HEK293 (cell line): Measurements from ENCODE around the gene CEND1.
A peak's percentile ranks its signal among the peaks of the same experiment; 100 is the strongest.

Experiments used
- CTCF ChIA-PET: fragments of 350-600 bp; formaldehyde crosslinking; extraction: SDS; loops from one replicate; lab custom pipeline; 2021; ENCODE audit warnings: antibody characterized with exemption; lab: Yijun Ruan, JAX
- POLR2A ChIA-PET: fragments of 300-600 bp; formaldehyde crosslinking; extraction: SDS; loops from one replicate; lab custom pipeline; 2020; ENCODE audit warnings: antibody characterized with exemption, inconsistent platforms; lab: Yijun Ruan, JAX
- H3K27ac ChIP-seq: fragments of 200-500 bp; sonication (Bioruptor generic); 2 replicates; pipeline ENCODE4 v1.5.1; 2014; ENCODE audit warnings: low read depth, low read length, control low read depth, inconsistent platforms; ENCODE audit errors: extremely low read depth
- H3K36me3 ChIP-seq, 2 experiments: fragments of 200-500 bp in 1 of 2; sonication (Bioruptor generic) in 1 of 2; 1 replicate in 1 of 2; 2 replicates in 1 of 2; pipeline ENCODE4 v1.5.1; 2014 to 2017; ENCODE audit warnings: inconsistent platforms in 2 of 2, low read length in 2 of 2; ENCODE audit not compliant: control insufficient read depth in 2 of 2, insufficient read depth in 1 of 2
- H3K4me1 ChIP-seq: fragments of 200-500 bp; sonication (Bioruptor generic); 2 replicates; pipeline ENCODE4 v1.5.1; 2014; ENCODE audit warnings: mild to moderate bottlenecking, low read length, inconsistent platforms; ENCODE audit not compliant: control insufficient read depth, insufficient read depth
- H3K4me3 ChIP-seq: 2 replicates; pipeline ENCODE4 v1.5.1; 2011; ENCODE audit warnings: low read depth, mild to moderate bottlenecking, control low read depth, low read length, moderate library complexity
- H3K9me3 ChIP-seq: fragments of 200-500 bp; sonication (Bioruptor generic); 2 replicates; pipeline ENCODE4 v1.5.1; 2014; ENCODE audit warnings: low read depth, low read length, inconsistent platforms; ENCODE audit not compliant: control insufficient read depth, insufficient read depth
- EGR2 ChIP-seq: fragments of 450-650 bp; formaldehyde crosslinking; IDR thresholded peaks from 2 replicates; pipeline ENCODE4 v1.5.1; 2016; ENCODE audit warnings: low read depth, missing biosample characterization, missing genetic modification characterization
- GLIS1 ChIP-seq: fragments of 450-650 bp; formaldehyde crosslinking; IDR thresholded peaks from 2 replicates; pipeline ENCODE4 v1.5.1; 2016; ENCODE audit warnings: missing biosample characterization, missing genetic modification characterization
- SP2 ChIP-seq: fragments of 450-650 bp; formaldehyde crosslinking; IDR thresholded peaks from 2 replicates; pipeline ENCODE4 v1.5.1; 2016; ENCODE audit warnings: missing biosample characterization, missing genetic modification characterization
- ZBTB17 ChIP-seq: fragments of 450-650 bp; formaldehyde crosslinking; IDR thresholded peaks from 2 replicates; pipeline ENCODE4 v1.5.1; 2016; ENCODE audit warnings: missing biosample characterization, missing genetic modification characterization
- ZFHX2 ChIP-seq: fragments of 450-650 bp; formaldehyde crosslinking; conservative IDR thresholded peaks from 2 replicates; pipeline ENCODE4 v1.5.1; 2016; ENCODE audit warnings: missing biosample characterization, missing genetic modification characterization
- ZNF10 ChIP-seq: fragments of 450-650 bp; formaldehyde crosslinking; IDR thresholded peaks from 2 replicates; pipeline ENCODE4 v1.5.1; 2017; ENCODE audit warnings: missing biosample characterization, missing genetic modification characterization
- ZNF341 ChIP-seq: fragments of 450-650 bp; formaldehyde crosslinking; IDR thresholded peaks from 2 replicates; pipeline ENCODE4; 2016; ENCODE audit warnings: low read depth, missing biosample characterization, missing genetic modification characterization
- ZNF394 ChIP-seq: fragments of 450-650 bp; formaldehyde crosslinking; IDR thresholded peaks from 2 replicates; pipeline ENCODE4 v1.5.1; 2016; ENCODE audit warnings: missing biosample characterization, missing genetic modification characterization, mild to moderate bottlenecking, moderate library complexity, borderline replicate concordance
- ZNF404 ChIP-seq: fragments of 450-650 bp; formaldehyde crosslinking; IDR thresholded peaks from 2 replicates; pipeline ENCODE4 v1.5.1; 2017; ENCODE audit warnings: missing biosample characterization, missing genetic modification characterization
- ZNF426 ChIP-seq: fragments of 450-650 bp; formaldehyde crosslinking; IDR thresholded peaks from 2 replicates; pipeline ENCODE4 v1.5.1; 2017; ENCODE audit warnings: missing biosample characterization, missing genetic modification characterization, mild to moderate bottlenecking, inconsistent platforms, moderate library complexity
- ZNF473 ChIP-seq: fragments of 450-650 bp; formaldehyde crosslinking; IDR thresholded peaks from 2 replicates; pipeline ENCODE4 v1.5.1; 2017; ENCODE audit warnings: missing biosample characterization, missing genetic modification characterization
- ZNF530 ChIP-seq: fragments of 450-650 bp; formaldehyde crosslinking; IDR thresholded peaks from 2 replicates; pipeline ENCODE4 v1.5.1; 2016; ENCODE audit warnings: low read depth, missing biosample characterization, missing genetic modification characterization
- ZNF555 ChIP-seq: fragments of 450-650 bp; formaldehyde crosslinking; conservative IDR thresholded peaks from 2 replicates; pipeline ENCODE4 v1.5.1; 2017; ENCODE audit warnings: missing biosample characterization, mild to moderate bottlenecking, missing genetic modification characterization, inconsistent platforms
- ZNF600 ChIP-seq: fragments of 450-650 bp; formaldehyde crosslinking; IDR thresholded peaks from 2 replicates; pipeline ENCODE4 v1.5.1; 2016; ENCODE audit warnings: missing biosample characterization, missing genetic modification characterization
- ZNF610 ChIP-seq: fragments of 450-650 bp; formaldehyde crosslinking; IDR thresholded peaks from 2 replicates; pipeline ENCODE4 v1.5.1; 2016; ENCODE audit warnings: missing biosample characterization, missing genetic modification characterization, borderline replicate concordance
- ZNF623 ChIP-seq: fragments of 450-650 bp; formaldehyde crosslinking; IDR thresholded peaks from 2 replicates; pipeline ENCODE4 v1.5.1; 2016; ENCODE audit warnings: missing biosample characterization, missing genetic modification characterization
- ZNF76 ChIP-seq: fragments of 450-650 bp; formaldehyde crosslinking; IDR thresholded peaks from 2 replicates; pipeline ENCODE4; 2016; ENCODE audit warnings: low read depth, missing biosample characterization, missing genetic modification characterization, borderline replicate concordance
- ZNF768 ChIP-seq: fragments of 450-650 bp; formaldehyde crosslinking; IDR thresholded peaks from 2 replicates; pipeline ENCODE4 v1.5.1; 2018; ENCODE audit warnings: missing biosample characterization, mild to moderate bottlenecking, missing genetic modification characterization
- TF ChIP-seq, protein P1 (sequence below): fragments of 450-650 bp; formaldehyde crosslinking; optimal IDR thresholded peaks from 2 replicates; pipeline ENCODE3; 2016; ENCODE audit warnings: missing biosample characterization, mild to moderate bottlenecking, missing genetic modification characterization
- TF ChIP-seq, protein P2 (sequence below): fragments of 450-650 bp; formaldehyde crosslinking; IDR thresholded peaks from 2 replicates; pipeline ENCODE4 v1.5.1; 2016; ENCODE audit warnings: missing biosample characterization, missing genetic modification characterization
- TF ChIP-seq, protein P3 (sequence below): fragments of 450-650 bp; formaldehyde crosslinking; IDR thresholded peaks from 2 replicates; pipeline ENCODE4 v1.5.1; 2016; ENCODE audit warnings: missing biosample characterization, missing genetic modification characterization
- TF ChIP-seq, protein P4 (sequence below): fragments of 450-650 bp; formaldehyde crosslinking; IDR thresholded peaks from 2 replicates; pipeline ENCODE4 v1.5.1; 2017; ENCODE audit warnings: missing biosample characterization, mild to moderate bottlenecking, missing genetic modification characterization, moderate library complexity

CEND1 gene

DNA sequence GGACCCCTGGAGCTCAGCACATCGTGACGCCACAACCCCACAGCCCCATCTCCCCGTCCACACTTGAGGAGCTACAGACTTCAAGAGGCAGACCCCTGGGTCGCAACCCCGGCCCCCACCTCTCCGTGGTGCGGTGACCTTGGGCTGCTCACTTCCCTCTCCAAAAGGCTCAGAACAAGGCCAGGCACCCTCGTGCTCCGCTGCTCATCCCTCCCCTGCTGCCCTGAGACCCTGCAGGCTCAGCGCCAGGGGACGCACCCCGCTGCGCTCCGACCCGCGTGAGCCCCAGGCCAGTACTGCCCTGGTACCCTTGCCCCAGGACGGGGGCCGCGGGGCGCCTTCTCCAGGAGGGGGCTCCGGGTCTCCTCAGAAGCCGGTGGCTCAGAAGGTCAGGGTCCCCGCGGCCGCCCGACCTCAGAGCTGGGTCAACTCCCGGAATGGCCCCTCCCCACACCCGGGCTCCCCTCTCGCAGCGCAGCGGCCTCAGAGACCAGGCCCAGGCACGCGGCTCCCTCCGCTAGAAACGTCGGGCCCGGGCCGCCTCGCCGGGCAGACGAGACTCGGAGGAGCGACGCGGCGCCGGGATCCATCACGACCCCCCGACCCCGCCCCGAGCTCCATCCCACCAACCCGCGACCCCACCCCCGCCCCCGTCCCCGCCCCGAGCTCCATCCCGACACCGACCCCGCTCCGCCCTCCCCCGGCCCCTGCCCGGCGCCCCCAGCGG is 13.2 kb downstream of the CEND1 start (continued):
- TF ChIP-seq ZNF473 (tag by site-specific recombination) (no peak), ZNF623 (tag by site-specific recombination) (no peak), ZNF768 (tag by site-specific recombination) (no peak), ZNF341 (no peak)
- TF ChIP-seq, protein P1, sequence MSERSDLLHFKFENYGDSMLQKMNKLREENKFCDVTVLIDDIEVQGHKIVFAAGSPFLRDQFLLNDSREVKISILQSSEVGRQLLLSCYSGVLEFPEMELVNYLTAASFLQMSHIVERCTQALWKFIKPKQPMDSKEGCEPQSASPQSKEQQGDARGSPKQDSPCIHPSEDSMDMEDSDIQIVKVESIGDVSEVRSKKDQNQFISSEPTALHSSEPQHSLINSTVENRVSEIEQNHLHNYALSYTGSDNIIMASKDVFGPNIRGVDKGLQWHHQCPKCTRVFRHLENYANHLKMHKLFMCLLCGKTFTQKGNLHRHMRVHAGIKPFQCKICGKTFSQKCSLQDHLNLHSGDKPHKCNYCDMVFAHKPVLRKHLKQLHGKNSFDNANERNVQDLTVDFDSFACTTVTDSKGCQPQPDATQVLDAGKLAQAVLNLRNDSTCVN (tag by site-specific recombination): peak; percentile 35

DNA sequence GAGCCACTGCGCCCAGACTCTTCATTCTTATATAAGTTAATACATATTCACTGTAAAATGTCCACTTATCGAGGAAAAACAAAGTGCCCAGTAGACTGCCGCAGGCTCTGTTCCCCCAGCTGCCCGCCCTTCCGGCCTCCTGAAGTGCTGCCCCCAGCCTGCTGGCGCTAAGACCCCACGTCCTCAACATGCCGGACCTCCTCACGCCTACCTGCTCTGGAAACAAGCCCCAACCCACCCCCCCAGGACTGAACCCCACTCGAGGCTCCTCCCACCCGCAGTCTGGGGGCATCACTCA is 13.7 kb downstream of the CEND1 start:
- CTCF ChIA-PET: no interaction called here
- H3K9me3 ChIP-seq: no peaks in the 10 kb centered on the region
- TF ChIP-seq ZFHX2 (tag by site-specific recombination) (peak; percentile 67), EGR2 (peak; percentile 60; the same call in 1 of the 2 replicates), ZNF555 (tag by site-specific recombination) (no peak), GLIS1 (tag by site-specific recombination) (peak; percentile 95; the same call in 1 of the 2 replicates), SP2 (tag by site-specific recombination) (0 out of 2 replicates have a peak, but pooled peaks have one; percentile 17)
- TF ChIP-seq, protein P2, sequence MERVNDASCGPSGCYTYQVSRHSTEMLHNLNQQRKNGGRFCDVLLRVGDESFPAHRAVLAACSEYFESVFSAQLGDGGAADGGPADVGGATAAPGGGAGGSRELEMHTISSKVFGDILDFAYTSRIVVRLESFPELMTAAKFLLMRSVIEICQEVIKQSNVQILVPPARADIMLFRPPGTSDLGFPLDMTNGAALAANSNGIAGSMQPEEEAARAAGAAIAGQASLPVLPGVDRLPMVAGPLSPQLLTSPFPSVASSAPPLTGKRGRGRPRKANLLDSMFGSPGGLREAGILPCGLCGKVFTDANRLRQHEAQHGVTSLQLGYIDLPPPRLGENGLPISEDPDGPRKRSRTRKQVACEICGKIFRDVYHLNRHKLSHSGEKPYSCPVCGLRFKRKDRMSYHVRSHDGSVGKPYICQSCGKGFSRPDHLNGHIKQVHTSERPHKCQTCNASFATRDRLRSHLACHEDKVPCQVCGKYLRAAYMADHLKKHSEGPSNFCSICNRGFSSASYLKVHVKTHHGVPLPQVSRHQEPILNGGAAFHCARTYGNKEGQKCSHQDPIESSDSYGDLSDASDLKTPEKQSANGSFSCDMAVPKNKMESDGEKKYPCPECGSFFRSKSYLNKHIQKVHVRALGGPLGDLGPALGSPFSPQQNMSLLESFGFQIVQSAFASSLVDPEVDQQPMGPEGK (tag by site-specific recombination): peak; percentile 74; the same call in 1 of the 2 replicates
- no peak overlapping the region; the same call in 1 of the 2 replicates for H3K27ac ChIP-seq
- no peaks in the 10 kb centered on the region; the same call in 1 of the 2 replicates for H3K4me1 ChIP-seq
- peaks cover 0 to 63% of the 10 kb centered on the region in 2 experiments; a peak in 2 of 3 replicates for H3K36me3 ChIP-seq
- H3K4me3 ChIP-seq: peak overlapping the region; percentile 88
- POLR2A ChIA-PET: interaction anchor here (1.1 to 2.3 kb wide), 9 partner anchors 10 to 241 kb away, joined by 3 to 13 read pairs (median 8); partner anchors contain the start of genes CEND1, HRAS, PNPLA2 and RPLP2

DNA sequence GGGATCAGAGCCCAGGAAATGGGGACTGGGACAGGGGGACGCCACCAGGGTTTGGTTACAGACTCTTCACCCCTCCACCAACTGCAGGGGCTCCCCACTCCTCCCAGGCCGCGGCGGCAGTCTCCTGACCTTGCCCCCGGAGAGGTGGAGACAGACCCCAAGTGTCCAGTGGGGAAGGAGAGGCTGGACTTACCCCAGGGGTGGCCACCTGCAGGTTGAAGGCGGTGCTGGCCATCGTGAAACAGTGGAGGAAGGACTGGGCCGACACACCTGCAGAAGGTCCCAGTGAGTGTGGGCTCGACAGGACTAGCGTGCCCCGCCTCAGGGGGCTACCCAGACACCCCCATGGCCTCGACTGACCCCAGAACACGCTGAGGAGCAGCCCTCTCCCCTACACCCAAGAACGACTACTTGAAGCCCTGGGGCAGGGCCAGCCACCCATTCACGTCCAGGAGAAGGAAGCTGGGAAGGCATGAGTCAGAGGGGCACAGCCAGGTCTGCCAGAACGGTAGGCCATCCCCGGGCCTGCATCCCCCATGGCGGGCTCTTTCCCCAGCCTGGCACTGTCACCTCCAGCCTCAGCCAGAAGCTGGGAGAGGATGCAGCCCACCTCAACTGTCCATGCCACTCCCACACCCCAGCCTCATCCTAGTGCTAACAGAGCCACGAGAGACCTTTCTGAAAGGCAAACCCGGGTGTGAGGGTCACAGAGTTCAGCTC is 14.9 kb downstream of the CEND1 start:
- ChIA-PET CTCF (interaction anchor here (0.6 to 0.9 kb wide), 2 partner anchors 9 to 28 kb away, joined by 3 to 5 read pairs; partner anchors contain the start of gene TALDO1), POLR2A (interaction anchor here (0.6 to 2.1 kb wide), 7 partner anchors 10 to 44 kb away, joined by 3 to 12 read pairs (median 4); partner anchors contain the start of genes PNPLA2 and TALDO1)
- H3K4me3 ChIP-seq: no peak overlapping the region
- peaks cover 0 to 68% of the 10 kb centered on the region in 2 experiments; a peak in 2 of 3 replicates for H3K36me3 ChIP-seq
- no peak overlapping the region for H3K27ac ChIP-seq
- peak; percentile 63 for TF ChIP-seq ZNF600
- TF ChIP-seq ZNF404: no peak
- no peaks in the 10 kb centered on the region for H3K9me3 ChIP-seq
- no peaks in the 10 kb centered on the region; the same call in 1 of the 2 replicates for H3K4me1 ChIP-seq

DNA sequence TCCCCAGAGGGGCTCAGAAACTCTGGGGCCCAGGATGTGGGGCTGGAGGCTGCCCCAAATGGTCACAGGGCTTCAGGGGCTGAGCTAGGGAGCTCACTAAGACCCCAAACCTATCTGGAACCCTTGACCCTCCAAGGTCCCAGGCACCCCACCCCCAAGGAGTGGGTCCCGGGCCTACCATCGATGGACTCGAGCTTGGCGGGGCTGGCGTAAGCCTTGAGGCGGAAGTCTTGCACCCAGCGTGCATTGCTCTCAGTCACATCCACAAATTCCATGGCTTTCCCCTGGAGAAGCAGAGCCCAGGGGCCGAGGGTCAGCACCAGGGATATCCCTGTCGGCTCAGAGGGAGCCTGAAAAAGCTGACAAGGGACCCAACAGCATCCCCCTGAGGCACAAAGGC is 16.1 kb downstream of the CEND1 start:
- CTCF ChIA-PET: interaction anchor here (0.7 to 1.0 kb wide), 2 partner anchors 10 to 46 kb away, joined by 3 read pairs; no protein-coding TSS in a partner anchor
- POLR2A ChIA-PET: interaction anchor here (1.1 kb wide), 1 partner anchor 26 kb away, joined by 4 read pairs; no protein-coding TSS in a partner anchor
- no peaks in the 10 kb centered on the region; the same call in 1 of the 2 replicates for H3K4me1 ChIP-seq
- TF ChIP-seq, protein P3, sequence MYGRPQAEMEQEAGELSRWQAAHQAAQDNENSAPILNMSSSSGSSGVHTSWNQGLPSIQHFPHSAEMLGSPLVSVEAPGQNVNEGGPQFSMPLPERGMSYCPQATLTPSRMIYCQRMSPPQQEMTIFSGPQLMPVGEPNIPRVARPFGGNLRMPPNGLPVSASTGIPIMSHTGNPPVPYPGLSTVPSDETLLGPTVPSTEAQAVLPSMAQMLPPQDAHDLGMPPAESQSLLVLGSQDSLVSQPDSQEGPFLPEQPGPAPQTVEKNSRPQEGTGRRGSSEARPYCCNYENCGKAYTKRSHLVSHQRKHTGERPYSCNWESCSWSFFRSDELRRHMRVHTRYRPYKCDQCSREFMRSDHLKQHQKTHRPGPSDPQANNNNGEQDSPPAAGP: no peak
- TF ChIP-seq ZNF610: no peak
- TF ChIP-seq ZNF10 (tag by site-specific recombination): no peak
- no peak for TF ChIP-seq ZNF530
- TF ChIP-seq ZNF426 (tag by site-specific recombination): no peak
- TF ChIP-seq ZNF394 (tag by site-specific recombination): no peak
- no peak for TF ChIP-seq SP2 (tag by site-specific recombination)
- TF ChIP-seq ZBTB17: no peak
- TF ChIP-seq, protein P4, sequence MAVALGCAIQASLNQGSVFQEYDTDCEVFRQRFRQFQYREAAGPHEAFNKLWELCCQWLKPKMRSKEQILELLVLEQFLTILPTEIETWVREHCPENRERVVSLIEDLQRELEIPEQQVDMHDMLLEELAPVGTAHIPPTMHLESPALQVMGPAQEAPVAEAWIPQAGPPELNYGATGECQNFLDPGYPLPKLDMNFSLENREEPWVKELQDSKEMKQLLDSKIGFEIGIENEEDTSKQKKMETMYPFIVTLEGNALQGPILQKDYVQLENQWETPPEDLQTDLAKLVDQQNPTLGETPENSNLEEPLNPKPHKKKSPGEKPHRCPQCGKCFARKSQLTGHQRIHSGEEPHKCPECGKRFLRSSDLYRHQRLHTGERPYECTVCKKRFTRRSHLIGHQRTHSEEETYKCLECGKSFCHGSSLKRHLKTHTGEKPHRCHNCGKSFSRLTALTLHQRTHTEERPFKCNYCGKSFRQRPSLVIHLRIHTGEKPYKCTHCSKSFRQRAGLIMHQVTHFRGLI (tag by site-specific recombination): no peak
- no peak for TF ChIP-seq ZNF76
- TF ChIP-seq, all 188 proteins: peak for 0
- Histone ChIP-seq H3K9me3 (no peaks in the 10 kb centered on the region), H3K4me3 (no peak overlapping the region), H3K27ac (no peak overlapping the region), H3K36me3 (peaks cover 0 to 60% of the 10 kb centered on the region in 2 experiments; a peak in 2 of 3 replicates)
